HG03108 (cell line): Measurements from ENCODE around the gene CD247.
A peak's percentile ranks its signal among the peaks of the same experiment; 100 is the strongest.

Source experiments
- ATAC-seq: cut with Tn5 transposase; IDR thresholded peaks from one replicate; pipeline ENCODE4 v1.9.1; 2021; ENCODE audit warnings: moderate library complexity; ENCODE audit not compliant: unreplicated experiment

Gene CD247

DNA sequence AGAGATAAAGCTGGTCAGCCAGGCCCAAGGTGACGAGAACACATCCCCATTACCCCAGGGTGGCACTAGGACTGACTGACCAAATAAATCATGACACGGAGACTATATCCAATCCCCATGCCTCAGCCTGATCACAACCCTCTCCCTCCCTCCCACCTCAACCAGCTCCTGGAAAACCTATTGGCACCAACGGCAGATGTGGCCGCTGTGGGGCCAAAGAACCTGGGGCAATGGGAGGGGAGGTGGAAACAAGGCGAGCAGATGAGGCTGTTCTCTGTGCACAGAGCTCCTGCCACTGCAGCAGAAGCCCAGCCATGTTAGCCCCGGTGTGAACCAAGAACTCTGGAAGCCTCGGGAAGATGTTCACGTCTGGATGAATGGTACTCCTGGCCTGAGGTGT lies 77.6 kb downstream of the CD247 start:
- no peak for ATAC-seq

DNA sequence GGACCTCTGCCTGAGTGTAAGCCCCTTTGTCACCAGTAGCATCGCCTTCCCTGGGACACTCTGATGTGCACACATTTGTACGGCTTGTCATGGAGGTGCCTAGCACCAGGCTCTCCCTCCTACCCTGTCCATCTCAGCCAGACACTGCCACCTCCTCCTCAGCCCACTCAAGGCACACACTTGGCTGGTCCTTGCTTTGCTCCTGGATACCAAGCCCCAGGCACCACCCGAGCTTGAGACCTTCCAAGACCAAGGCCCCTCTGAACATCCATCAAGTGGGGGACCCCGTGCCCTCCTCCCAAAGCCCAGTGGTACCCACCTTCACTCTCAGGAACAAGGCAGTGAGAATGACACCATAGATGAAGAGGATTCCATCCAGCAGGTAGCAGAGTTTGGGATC lies 78.0 kb downstream of the CD247 start:
- ATAC-seq = no peak

DNA sequence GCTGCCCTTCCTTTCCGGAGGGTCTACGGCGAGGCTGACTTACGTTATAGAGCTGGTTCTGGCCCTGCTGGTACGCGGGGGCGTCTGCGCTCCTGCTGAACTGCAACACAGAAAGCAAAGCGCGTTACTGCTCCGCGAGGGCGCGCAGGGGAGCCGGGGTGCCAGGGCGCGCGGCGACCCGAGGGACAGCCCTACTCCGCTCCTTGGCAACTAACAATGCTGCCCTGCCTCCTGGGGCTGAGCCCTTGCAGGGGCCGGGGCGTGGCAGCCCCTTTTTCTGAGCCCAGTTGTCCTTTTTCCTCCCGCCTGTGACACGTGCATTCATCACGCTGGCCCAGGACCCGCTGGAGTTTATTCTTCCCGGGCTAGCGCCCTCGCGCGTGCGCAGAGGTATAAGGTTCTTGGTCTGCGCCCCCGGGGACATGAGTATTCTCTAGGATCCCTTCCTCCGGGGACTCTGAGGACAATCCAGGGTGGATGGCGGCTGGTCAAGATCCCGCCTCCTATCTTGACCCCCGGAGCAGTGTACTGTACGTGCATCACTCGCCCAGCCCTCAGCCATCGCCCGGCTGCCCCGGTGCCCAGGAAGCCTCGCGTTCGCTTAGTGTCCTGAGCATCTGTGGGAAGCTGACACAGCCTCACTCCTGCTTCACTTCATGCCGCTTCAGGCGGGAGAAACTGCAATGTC lies 78.9 kb downstream of the CD247 start:
- ATAC-seq = no peak

DNA sequence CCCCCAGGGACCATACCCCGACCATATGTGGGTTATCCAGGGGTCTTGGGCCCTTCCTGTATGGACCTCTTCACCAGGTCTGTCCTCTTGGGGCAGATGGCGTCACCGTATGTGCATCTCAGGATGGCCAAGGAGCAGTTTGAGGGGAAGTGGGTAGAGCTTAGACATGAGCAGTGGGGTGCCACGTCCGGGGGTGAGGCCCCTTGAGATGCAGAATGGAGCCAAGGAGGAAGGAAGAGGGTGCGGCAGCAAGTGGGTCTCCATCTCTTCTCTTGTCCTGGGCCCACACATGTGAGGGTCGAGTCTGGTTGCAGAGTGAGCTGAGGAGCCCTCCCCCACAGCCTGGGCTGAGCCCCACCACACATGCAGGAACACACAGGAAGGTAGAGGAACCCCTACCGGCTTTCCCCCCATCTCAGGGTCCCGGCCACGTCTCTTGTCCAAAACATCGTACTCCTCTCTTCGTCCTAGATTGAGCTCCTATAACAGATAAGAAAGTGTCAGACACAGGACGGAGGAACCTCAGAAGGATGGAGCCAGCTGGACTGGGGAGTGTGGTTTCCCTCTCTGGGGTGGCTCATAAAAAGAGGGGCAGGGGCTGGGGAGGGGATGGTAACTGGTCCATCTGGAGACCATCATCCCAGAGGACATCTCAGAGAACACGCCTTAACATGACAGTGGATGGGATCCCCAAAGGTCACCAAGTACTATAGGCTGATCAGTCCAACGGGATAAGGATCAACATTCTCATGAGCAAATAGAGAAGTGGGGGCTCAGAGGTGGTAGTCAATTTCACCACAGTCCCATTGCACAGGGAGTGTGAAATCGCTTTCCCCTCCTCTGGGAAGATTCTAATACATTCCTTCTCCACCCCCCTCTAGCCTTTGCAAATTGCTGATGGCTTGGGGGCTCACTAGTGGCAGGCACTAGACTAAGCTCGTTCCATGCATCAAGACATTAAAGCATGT lies 79.9 kb downstream of the CD247 start:
- no peak for ATAC-seq

DNA sequence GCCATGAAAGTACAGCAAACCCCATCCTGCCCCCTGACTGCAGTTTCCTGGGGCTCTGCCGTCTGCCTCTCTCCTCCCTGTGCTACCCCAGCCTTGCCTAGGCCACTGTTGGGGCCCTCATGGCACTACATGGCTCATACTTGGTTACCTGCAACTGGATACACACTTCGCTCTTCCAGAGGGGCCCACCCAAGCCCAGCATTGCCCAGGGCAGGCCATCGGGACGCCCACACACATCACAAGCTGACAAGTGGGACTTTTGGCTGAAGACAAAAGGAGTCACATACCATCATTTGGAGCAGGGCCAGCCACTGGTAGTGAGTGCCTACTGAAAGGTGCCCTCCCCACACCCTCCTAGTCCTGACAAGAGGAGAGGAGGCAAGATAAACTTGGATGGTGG lies 82.8 kb downstream of the CD247 start:
- ATAC-seq = no peak

DNA sequence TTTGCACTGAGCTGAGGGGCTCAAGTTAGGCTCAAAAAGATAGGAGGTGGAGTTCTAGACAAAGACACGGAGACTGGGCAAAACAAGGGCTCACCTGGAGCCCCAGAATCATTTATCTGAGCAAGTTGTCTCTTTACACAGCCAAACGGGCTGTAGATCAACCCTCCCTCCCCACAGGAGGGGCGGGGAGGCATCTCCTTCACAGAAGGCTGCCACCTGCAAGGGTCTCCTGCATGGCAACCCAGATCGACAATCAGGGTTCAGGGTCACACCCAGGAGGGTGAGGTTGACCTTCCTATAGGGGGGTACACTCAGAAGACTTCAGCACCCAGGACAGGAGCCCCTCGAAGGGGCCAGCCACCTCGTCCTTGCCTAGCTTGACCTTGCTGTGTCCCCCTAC lies 84.0 kb downstream of the CD247 start:
- no peak for ATAC-seq

DNA sequence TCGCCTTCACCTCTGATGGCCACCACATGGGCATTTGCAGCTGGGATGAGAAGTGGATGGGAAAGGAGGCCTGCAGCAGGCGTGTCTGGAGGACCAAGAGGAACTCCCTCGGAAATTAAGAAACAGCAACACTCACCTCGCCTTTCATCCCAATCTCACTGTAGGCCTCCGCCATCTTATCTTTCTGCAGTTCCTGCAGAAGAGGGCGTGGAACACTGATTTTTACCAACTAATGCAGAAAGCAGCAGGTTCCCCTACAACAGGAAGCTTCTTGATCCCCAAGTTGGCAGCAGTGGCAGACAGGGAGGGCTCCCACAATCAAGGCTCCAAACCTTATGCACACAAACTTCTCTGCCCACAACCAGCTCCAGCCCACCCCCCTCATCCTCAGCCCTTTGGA lies 84.4 kb downstream of the CD247 start:
- no peak for ATAC-seq

DNA sequence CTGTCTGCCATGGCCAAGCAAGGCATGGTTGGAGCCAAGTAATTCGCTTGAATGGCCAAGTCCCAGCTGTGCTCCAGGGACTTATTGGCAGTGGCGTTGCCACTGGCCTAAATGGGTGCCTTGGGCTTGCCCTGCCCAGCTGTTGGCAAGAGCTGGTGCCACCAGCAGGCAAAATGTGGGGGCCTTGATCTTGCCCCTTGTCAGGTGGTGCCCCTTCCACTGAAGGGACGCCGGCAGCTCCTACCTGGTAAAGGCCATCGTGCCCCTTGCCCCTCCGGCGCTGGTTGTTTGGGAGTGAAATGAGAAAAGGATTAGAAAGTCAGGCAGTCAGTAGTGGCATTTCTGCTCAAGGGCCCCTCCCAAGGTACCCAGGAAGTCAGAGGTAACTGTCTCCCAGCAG lies 85.5 kb downstream of the CD247 start:
- ATAC-seq = no peak

DNA sequence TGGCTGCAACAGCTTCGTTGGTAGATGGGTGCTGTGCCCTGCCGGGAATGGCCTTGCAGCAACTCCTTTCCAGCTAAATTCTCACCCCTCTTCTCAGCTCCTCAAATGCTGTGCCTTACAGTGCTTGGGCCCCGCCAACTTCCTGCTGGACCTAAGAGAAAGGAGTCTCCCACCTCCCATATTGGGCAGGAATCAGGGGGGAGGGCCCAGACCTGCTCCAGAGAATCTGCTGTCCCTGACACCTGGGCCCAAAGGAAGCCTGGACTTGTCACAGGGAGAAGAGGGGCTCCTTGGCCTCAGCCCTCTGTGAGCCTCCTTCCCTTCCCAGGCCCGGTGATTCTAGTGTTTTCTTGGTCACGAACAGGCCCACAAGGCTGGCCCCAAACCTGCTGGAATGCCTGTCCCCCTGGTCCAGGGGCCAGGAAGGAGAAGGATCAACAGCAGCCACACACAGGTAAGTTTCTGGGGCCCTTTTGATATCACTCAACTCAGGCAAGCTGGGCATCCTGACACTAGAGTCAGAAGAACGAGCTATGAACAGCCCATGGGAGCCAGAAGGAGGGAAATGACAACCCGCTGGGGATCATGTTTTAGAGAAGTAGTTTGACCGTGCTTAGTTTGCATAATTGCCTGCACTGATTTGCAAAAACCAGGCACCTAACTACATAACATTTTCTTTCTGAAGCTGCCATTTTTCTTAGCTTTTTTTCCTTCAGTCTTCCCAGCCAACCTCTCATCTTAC lies 86.2 kb downstream of the CD247 start:
- no peak for ATAC-seq

DNA sequence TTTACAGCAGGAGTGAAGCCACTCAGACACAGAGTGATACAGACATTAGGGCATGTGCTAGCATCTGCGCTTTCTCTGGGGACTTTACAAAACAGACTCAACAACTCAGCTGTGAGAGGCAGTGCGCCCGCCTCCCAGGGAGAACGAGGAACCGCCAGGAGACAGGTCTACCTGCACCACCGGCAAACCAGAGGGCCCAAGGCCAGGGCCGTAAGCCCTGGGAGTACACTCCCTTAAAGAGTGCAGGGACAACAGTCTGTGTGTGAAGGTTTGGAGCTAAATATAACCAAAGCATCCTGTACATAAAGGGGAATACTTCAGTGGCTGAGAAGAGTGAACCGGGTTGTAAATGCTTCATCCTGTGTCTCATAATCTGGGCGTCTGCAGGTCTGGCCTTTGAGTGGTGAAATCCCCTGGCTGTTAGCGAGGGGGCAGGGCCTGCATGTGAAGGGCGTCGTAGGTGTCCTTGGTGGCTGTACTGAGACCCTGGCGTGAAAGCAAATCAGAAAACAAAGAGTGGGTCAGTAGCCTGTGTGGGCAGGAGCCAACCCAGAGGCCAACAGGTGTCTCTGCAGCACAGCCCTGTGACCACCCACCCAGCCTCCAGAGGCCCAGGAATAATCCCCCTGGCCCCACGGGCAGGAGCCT lies 86.9 kb downstream of the CD247 start:
- no peak for ATAC-seq

DNA sequence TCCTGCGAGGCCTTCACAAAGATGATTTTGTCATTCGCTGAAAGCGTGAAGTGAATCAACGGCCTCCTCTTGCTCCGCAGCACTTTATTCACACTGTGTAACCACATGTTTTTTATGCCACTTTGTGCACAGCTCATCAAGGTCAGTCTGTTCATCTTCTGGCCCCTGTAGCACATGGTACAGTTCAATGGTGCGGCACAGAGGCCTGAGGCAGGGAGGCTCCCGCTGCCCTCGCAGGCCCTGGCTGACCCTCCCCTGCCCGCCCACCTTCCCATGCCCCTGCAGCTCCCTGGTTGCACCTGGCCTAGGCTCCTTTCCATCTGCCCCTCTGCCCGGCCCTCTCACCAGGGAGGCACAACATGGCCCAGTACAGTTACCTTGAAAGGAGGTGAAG lies 87.5 kb downstream of the CD247 start:
- ATAC-seq = no peak

DNA sequence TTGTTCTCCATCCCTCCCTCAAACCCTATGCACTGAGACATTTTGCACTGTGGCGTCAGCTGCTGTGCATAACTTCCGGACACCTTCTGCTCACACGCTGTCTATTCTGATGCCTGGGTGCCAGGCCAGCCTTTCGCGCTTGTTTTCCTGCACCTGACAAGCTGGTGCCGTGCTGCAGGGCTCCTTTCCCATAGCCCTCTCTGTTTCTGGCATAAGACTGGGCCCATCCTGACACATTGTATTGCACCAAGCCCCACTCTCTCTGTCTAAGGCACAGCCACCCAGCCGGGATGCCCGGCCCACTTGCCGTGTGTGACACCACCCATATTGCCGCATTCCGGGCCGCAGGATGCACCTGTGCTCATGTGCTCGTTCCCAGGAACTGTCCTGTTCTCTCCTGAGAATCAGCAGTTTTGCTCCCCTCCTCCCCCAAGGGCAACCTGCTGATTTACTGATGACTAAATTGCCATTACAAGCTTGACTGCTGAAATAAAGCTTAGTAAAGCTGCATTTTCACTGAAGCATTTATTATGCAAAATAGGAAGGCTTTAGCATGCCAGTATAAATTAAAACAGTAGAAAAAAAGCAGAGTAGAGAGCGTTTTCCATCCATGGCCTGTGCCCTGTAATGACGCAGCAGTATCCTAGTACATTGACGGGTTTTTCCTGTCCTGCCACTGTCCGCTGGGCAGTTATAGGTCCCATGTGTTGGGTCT lies 88.0 kb downstream of the CD247 start:
- peak; percentile 27 for ATAC-seq

DNA sequence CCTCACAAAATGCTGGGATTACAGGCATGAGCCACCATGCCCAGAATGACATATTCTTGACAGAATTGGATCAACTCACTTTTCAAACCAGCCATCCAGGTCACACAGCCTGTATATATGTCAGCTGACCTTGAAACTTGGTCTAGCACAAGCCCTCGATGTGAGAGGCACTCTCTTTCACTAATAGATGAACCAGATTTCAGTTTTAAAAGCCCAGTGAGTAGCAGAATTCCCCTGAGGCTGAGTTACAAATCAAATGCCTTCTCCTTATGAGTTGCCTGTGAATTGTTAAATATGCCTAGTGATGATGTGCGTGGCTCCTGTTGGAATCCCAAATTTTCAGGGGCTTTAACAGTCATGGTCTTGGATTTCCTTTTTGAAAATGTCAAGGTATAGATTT lies 88.7 kb downstream of the CD247 start:
- ATAC-seq = peak; percentile 58

DNA sequence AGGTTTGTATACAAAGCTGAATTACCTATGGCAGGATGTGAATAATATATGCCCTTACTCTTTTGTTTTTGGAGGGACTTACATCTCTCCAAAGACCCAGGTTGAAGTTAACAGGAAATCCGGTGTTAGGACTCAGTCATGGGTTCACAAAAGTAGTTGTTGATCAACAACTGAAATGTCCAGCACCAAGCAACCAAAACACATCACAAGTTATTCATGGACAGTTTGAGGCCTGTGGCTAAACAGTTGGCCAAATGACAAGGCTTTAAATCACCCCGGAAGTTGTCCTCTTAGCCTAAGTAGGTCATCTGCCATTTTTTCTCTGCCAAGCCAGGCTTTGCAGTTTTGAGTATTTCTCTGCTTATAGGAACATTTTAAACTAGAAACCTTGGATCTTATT lies 89.9 kb downstream of the CD247 start:
- ATAC-seq = no peak

DNA sequence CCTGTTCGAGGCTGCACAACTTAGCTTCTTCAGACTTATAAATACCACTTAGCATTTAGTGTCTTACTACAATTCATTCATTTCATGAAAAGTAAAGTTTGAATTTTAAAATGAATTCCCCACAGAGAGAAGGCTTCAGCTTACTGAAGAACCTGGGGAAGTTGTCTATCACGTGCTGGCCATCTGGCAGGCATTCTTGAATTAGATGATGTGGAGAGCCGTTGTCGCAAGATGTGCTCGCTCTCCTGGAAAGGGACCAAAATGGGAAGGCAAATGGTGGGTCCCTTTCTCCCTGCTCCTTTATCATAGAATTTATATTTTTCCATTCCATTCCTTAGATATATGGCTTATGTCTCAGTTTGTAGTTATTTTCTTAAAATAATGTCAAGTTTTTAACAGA lies 90.5 kb downstream of the CD247 start:
- no peak for ATAC-seq

DNA sequence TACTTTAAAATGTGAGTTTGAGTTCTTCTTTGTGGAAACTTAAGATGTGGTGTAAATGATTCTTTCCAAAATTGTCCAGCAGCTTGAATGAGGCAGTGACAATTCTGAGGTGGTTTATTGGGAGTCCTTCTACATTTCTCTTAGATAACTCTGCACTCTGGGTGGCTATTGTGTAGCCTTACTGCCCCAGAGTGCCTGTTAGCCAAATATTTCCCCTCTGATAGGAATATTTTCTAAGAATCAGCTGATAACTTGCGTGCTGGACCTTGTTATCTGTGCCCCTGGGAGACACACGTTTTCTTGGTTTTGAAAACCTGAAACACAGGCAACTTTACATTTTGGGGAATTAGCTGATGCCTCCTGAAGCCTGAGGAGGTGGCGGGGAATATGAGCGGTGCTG lies 91.6 kb downstream of the CD247 start:
- no peak for ATAC-seq

DNA sequence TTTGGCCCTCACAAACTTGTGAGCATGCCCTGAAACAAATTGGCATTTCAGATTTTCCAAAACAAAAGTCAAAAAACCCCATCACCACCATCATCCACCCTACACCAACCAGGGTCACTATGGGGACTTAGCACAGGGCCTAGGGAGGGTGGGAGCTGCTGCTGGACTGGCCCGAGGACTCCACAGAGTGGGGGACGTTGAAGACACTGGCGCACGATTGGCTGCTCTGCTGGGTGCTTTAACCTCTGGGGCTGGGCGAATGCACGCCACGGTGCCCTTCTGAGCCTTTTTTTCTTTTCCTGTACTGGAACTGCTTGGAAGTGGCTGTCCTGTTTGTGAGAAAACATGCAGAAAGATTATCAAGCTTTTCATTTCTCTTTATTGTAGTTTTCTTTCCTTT lies 92.8 kb downstream of the CD247 start:
- ATAC-seq = no peak

DNA sequence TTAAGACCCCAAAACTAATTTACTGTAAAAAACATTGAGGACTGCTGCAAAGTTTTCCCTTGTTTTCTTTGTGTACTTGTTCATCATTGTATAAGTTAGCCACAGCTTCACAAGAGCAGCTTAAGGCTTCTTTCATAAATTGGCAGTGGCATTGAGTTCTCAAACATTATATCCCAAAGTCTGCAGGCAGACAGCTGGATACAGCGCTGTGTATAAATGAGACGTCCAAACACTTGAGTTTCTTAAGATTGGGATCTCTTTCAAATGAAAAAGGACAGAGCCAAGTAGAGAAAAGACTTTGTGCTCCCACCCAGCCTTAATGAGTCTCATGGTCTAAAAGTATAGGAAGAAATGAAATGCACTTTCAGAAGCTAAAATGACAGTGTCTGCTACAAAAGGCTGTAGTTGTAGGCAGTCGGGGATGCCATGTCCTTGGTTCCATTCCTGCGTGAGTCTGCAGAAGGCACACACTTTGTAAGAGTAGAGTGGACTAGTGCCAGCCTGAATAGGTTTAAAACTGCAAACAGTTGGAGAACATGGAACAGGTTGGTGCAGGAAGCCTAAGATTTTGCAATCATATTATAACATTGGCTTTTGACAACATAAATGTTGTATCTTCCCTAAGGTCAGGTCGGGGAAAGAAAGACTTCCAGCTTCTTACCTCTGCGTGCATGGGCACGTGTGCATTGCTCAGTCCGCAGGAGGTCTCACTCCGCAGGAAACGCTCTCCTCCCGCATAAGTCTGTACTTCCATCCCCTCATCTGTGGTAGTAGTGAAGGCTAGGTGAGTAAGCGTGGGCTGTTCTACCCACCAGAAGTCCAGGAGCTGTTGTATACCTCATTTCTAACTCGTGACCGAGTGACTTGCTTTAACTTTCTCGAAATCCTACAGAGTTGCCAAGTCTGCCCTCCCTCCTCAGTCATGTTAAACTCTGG lies 94.4 kb downstream of the CD247 start:
- ATAC-seq = no peak

DNA sequence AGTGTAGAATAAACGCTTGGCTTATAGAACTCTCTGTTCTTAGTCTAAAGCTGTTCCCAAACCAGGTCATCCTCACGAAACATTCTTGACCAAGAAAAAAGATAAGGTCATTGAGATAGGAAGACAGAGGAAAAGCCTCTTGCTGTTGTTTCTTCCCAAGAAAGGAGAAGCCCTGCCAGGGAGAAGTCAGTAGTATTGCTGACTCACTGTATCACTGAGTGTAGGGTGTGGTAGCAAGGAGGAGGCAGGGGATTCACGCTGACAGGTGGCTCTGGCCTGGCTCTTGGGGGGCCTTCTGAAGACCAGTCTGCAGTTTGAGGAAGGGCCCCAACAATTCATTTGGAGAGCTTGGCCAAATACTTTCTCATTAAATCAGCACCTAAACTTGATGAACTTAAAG lies 97.8 kb downstream of the CD247 start:
- no peak for ATAC-seq
